Middle frontal gyrus (tissue), 1 donor: ENCODE data around the gene BFSP1.

Experiments
- DNase-seq: peaks from one replicate; pipeline ENCODE4 v3.0.0-alpha.2; 2015; ENCODE audit warnings: low spot score; ENCODE audit errors: extremely low spot score

BFSP1 gene

DNA sequence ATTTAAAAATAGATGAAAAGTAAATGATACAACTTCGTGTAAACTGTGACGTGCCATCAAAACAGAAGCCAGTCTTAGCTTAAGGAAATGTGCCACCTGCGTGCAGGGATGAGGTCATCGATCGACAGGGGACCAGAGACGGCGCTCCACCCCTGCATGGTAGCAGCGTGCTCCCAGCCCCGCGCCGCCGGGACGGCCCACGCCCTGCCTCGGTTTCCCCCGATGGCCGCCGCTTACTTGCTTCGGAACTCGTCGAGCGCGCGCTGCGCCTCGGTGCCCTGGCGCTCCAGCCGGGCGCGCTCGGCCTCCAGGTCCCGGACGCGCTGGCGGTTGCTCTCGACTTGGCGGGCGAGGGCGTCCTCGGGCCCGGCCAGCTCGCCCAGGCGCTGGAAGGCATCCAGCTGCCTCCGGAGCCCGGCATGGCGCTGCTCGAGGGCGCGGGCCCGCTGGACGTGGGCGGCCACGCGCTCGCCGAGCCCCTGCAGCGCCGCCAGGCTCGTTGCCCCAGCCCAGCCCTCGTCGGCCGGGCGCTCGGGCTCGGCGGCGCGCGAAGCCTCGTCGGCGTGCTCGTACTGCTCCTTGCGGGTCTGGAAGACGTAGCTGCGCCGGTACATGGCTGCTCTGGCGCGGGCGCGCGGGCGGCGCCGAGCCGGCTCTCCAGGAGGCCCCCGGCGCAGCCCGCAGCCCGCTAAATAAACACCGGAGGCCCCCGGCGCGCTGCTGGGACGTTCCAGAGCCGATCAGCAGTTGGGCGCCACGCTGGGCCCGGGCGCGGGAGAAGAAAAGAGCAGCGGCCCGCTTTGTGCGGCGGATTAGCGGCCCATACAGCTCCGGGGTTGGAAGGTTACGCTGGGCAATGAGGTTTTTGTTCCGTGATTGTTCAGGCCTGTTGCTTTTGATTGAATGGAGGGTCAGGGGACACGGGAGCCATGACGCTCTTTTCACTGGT, at the start of gene BFSP1:
Gene BFSP1, minus strand, starts transcription at position 664 of the 949 bp plus-strand sequence. Its CDS starts 50 bp downstream, at position 614.
- peak; percentile 30 for DNase-seq

- DNase-seq = no peak
Observed at GRCh38 chr20:17580895-17581294, 49.7 kb upstream of the BFSP1 start.

GRCh38 chr20:17579369-17580039, 48.3 kb upstream of the BFSP1 start:
- DNase-seq = no peak

- no peak for DNase-seq
Observed at GRCh38 chr20:17576215-17576614, 45.0 kb upstream of the BFSP1 start.

GRCh38 chr20:17573463-17573862, 42.3 kb upstream of the BFSP1 start:
- DNase-seq = no peak

- DNase-seq = no peak
Observed at GRCh38 chr20:17572034-17572638, 41.0 kb upstream of the BFSP1 start.

DNA sequence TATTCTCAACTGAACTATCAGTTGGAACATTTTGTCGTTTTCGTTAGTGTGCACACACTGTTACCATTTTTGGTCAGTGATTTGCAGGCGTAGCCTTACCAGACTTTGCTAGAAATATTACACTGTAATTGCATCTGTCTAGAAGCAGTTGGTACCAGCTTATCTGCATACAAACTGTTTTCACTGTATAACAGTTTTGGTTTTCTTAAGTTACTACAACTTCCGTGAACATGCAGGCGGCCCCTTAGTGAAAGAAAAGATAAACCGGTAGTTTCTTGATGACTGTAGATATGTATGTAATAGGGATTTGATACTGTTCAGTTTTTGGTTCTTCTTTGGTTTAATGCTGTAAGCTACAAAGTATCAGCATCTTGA, 40.0 kb upstream of the BFSP1 start:
- no peak for DNase-seq

DNA sequence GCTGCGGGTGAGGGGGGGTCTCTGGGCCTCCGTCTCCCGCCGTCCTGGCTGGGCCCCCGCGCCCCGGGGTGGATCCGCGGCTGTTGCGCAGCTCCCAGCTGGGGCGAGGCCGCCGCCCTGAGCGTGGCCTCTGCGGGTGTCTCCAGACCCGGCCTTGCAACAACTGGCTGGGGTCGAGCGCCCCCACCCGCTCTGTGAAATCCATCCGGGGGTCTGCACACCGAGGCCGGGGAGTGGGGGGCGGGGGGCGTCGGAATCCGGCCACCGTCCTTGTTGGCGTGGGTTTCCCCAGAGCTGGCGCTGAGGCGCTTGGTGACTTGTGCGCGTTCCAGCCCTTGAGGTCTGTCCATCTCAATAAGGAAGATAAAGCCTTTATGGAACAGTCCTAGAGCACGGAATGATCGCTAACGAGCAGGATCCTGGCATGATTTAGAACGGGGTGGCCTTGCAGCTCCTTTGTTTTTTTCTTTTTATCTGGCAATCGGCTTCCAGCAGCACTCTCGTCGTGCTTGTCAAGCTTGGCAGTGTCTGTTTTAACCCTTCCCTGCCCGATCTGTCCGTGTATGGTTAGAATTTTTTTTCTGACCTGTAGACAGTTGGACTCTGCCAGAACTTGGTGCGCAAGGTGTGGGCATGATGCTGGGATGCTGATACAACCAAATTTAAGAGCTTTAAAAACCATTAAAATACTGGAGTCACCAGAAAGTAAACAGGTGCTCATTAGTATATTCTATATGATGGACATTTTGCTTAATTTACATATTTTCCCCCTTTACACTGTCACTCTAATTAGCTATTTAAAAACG, 39.4 kb upstream of the BFSP1 start:
- DNase-seq = no peak

DNA sequence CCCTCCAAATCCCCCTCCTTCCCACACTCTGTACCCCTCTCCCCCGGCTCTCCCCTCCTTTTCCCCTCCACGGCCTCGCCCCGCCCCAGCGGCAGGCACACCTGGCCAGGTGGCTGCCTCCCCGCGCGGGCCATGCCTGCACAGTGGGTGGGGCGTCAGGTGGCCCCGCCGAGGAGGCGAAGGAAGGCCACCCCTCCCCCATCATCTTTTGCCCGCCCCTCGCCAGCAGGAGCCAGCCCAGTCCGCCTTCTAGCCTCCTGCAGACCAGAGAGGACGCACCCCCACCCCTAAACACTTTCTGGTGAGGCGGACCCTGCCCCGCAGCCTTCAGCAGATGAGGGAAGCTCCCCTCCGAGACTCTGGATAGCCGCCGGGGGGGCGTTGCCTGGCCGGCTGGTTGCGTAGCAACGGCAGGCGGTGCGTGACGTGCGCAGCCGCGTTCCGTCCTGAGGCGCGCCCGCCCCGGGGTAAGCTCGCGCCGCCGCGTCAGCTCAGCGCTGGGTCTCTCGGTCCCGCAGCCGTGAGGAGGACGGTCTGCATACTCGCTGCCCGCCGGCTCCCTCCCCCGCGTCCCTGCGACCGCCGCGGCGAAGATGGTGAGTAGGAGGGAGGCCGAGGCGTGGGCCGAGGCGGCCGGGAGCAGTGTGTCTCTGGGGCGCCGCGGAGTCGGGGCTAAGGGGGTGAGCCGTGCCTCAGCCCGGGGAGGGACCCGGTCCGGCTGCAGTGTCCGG, 38.6 kb upstream of the BFSP1 start, which contains the start of gene DSTN:
Gene DSTN, plus strand, starts transcription at position 460 of the 731 bp plus-strand sequence. Its CDS starts 134 bp downstream, at position 594.
- peak; percentile 86 for DNase-seq

DNA sequence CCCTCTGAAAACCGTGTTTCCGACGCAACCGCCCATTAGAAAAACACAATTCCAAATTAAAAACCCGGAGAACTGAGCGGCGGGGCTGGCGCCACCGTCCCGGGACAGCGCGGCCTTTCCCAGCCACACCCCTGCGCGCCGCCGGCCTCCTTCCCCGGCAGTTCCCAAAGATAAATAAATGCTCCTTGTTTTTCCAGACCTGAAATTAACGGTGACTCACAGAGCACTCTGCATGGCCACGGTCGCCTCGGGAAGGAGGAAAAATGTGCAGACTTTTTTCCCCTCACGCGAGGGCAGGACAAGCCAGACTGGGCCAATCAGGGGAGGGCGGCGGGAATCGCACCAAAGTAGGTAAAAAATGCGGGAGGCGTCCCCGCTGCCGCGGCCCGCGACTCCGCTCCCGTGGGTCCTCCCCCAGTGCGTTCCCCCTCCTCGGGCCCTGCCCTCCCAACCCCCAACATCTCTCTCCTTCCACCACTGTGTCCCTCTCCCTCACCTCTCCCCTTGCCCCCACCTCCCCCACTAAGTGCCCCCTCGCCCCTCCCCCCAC, 37.9 kb upstream of the BFSP1 start:
- no peak for DNase-seq

GRCh38 chr20:17568045-17568788, 37.0 kb upstream of the BFSP1 start:
- no peak for DNase-seq

DNA sequence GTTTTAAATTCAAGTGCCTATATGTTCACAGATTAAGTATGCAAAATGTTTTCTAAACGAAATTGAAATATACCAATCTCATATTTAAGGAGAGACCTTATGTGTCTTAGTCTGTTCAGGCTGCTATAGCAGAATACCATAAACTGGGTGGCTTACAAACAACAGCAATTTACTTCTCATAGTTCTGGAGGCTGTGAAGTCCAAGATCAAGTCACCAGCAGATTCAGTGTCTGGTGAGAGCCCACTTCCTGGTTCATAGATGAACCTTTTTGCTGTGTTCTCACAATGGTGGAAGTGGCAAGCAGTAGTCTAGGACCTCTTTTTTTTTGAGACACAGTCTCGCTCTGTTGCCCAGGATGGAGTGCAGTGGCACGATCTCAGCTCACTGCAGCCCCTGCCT, 35.2 kb upstream of the BFSP1 start:
- DNase-seq = no peak

- DNase-seq = no peak
Observed at GRCh38 chr20:17565169-17565845, 34.1 kb upstream of the BFSP1 start.

GRCh38 chr20:17562804-17563305, 31.7 kb upstream of the BFSP1 start:
- DNase-seq = no peak

DNA sequence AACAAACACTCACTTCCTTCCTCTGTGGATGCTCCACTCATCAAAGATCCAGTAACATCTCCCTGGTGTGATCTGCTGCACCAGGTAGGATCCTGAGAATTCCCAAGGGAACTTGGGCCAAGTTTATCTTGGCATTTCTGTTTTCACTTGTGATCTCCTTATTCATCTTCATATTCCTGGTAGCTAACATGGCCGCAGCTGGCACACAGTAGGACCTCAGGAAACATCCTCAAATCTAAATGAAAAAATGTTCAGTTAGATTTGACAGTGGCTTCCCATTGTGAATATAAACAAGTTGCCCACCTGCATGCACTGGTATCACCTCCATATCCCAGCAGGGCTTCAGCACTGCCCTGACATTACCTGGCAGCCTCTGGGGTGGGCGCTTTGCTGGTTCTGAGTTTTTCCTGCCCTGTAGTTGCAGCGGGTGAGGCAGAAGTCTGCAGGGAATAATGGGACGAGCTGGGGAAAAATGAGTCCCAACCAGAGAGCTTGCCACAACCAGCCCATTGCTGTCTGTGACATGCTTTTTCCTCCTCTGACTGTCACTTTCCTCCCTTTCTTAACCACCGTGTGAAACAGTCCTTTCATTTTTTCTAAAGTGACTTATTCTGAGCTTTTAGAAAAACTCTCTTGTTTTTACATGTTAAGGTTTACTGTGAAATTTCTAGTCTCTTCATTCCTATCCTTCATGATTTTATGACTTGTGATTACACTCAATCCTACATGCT, 29.3 kb upstream of the BFSP1 start:
- DNase-seq = no peak

GRCh38 chr20:17559338-17559737, 28.2 kb upstream of the BFSP1 start:
- DNase-seq = no peak

- no peak for DNase-seq
Observed at GRCh38 chr20:17558941-17559304, 27.7 kb upstream of the BFSP1 start.
